ENCODE results near the gene NEU1.
"Not testable (repeated sequence)": the region's sequence is repeated elsewhere in the genome, so short reads cannot be mapped to it uniquely, and the experiment has no call there.

The NEU1 gene

DNA sequence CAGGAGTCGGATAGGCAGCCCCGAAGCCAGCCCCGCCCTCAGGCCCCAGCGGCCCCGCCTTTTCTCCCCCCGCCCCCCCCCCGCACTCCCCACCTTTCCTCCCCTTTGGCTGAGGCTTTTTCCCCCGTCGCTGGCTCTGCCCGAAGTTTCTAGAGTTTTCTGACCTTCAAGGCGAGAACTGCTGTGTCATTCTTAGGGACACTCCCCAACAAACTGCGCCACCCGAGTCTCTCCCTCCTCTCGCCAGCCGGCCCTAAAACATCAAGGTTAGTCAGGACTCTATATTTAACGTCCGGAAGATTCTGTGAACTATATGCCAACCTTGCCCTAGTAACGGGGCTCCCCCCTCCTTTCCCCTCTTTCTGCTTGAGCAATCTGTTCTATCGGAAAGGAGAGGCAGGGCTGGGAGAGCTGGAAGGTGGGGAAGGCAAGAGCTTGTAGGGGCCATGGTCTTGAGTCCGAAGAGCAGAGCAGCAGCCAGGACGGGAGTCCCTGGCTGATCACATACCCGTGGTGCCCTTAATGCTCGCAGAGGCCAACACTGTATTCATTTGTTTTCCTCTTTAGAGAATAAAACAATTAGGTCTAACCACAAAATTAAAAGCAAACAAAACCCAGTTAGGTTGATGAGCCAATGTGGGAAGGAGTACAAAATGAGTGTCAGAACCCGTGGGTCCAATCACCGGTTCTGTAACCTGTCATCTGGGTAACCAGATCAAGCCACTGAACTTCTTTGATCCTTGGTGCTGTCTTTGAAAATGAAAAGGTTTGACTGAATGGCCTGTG, 40.4 kb downstream of the NEU1 start:
- peaks cover 14 to 69% (median 60%) of the 10 kb centered on the region in 5 donors for H3K4me1 ChIP-seq (ENCODE audit: control insufficient read depth in 5 of 5, insufficient read depth in 5 of 5, low read length in 5 of 5)
- H3K9ac ChIP-seq (ENCODE audit: low read length in 5 of 5) = peak overlapping the region; percentile 77 to 97 (median 92)
- peak overlapping the region; percentile 100 for H3K27ac ChIP-seq (ENCODE audit: low read depth, low read length)
- H3K4me3 ChIP-seq (ENCODE audit: low read depth in 1 of 5, low read length in 5 of 5) = peak overlapping the region; percentile 58 to 84 (median 79)
- H3K9me3 ChIP-seq (ENCODE audit: control insufficient read depth in 5 of 5, low read length in 5 of 5) = no peaks in the 10 kb centered on the region
- H3K36me3 ChIP-seq (ENCODE audit: control insufficient read depth in 5 of 5, insufficient read depth in 5 of 5, low read length in 5 of 5) = no peaks in the 10 kb centered on the region
- H3K27me3 ChIP-seq (ENCODE audit: control insufficient read depth in 5 of 5, insufficient read depth in 4 of 5, low read length in 5 of 5) = peaks cover 0 to 4% (median 0%) of the 10 kb centered on the region in 5 donors

DNA sequence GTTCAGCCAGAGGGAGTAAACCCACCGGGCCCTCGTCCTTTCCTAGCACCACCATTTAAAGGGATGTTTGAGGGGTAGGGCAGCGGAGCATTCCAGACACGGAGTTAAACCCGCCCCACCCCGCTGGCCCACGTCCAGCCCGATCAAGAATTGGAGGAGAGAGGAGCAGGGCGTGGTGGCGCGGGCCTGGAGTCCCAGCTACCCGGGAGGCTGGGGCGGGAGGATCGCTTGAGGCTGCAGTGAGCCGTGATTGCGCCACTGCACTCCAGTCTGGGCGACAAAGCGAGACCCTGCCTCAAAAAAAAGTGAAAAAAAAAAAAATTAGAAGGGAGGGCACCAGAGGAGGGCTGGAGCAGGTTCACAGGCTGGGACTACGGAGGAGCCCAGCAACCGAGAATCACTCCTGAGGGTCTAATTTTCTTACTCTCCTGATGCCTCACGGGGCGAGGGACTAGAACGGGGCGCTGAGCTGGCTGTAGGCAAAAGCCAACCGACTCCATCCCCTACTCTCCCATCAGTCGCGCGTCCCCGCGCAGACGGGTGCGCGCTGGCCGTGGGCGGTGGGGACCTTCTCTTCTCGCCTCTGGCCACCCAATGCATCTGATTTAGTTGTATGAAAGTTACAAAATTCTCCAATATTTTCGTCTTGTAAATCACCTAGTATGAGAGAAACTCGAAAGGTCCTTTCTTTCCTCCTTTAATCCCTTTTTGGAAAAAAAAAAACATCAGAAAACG, 41.2 kb downstream of the NEU1 start:
- H3K4me3 ChIP-seq (ENCODE audit: low read depth in 1 of 5, low read length in 5 of 5) = peak overlapping the region; percentile 57 to 79 (median 75)
- no peaks in the 10 kb centered on the region for H3K9me3 ChIP-seq (ENCODE audit: control insufficient read depth in 5 of 5, low read length in 5 of 5)
- no peaks in the 10 kb centered on the region for H3K27me3 ChIP-seq (ENCODE audit: control insufficient read depth in 5 of 5, insufficient read depth in 4 of 5, low read length in 5 of 5)
- H3K9ac ChIP-seq (ENCODE audit: low read length in 5 of 5) = peak overlapping the region; percentile 36 to 95 (median 79)
- no peaks in the 10 kb centered on the region for H3K36me3 ChIP-seq (ENCODE audit: control insufficient read depth in 5 of 5, insufficient read depth in 5 of 5, low read length in 5 of 5)
- peak overlapping the region; percentile 100 for H3K27ac ChIP-seq (ENCODE audit: low read depth, low read length)
- H3K4me1 ChIP-seq (ENCODE audit: control insufficient read depth in 5 of 5, insufficient read depth in 5 of 5, low read length in 5 of 5) = peaks cover 9 to 65% (median 54%) of the 10 kb centered on the region in 5 donors

DNA sequence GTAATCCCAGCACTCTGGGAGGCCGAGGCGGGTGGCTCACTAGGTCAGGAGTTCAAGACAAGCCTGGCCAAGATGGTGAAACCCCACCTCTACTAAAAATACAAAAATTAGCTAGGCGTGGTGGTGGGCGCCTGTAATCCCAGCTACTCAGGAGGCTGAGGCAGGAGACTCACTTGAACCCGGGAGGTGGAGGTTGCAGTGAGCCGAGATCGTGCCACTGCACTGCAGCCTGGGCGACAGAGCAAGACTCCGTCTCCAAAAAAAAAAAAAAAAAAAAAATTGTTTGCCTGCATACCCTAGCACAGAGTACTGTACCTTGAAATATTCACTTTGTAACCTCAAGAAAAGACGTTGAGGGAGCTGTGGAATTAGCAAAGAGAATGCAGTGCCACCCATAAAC, 42.2 kb downstream of the NEU1 start:
- Histone ChIP-seq H3K4me1 (ENCODE audit: control insufficient read depth in 5 of 5, insufficient read depth in 5 of 5, low read length in 5 of 5) (peaks cover 9 to 57% (median 50%) of the 10 kb centered on the region in 5 donors), H3K27ac (ENCODE audit: low read depth, low read length) (peak overlapping the region; percentile 100), H3K9ac (ENCODE audit: low read length in 5 of 5) (peak overlapping the region in 1 of 5 donors; percentile 66)
- not testable (repeated sequence) for H3K4me3 ChIP-seq (ENCODE audit: low read depth in 1 of 5, low read length in 5 of 5); H3K9me3 ChIP-seq (ENCODE audit: control insufficient read depth in 5 of 5, low read length in 5 of 5); H3K27me3 ChIP-seq (ENCODE audit: control insufficient read depth in 5 of 5, insufficient read depth in 4 of 5, low read length in 5 of 5); H3K36me3 ChIP-seq (ENCODE audit: control insufficient read depth in 5 of 5, insufficient read depth in 5 of 5, low read length in 5 of 5)

DNA sequence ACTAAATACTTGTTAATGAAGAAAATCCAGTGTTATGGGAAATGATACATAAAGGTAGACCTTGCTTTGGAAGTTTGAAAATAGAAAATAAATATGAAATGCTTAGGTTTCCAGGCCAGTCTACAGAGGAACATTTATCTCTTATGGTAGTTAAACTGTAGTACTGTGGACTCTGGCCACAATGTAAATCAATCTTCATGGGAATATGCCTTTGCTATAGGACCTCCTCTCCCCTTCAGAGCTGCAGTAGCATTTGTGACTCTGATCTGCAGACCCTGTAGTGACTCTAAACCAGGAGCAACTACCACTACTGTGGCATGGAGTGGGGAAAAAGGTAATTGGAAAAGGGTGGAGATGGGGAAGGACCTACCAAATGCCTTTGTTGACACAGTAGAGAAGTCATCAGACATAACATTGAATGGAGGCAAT, 42.7 kb downstream of the NEU1 start:
- no peaks in the 10 kb centered on the region for H3K36me3 ChIP-seq (ENCODE audit: control insufficient read depth in 5 of 5, insufficient read depth in 5 of 5, low read length in 5 of 5)
- H3K27me3 ChIP-seq (ENCODE audit: control insufficient read depth in 5 of 5, insufficient read depth in 4 of 5, low read length in 5 of 5) = no peaks in the 10 kb centered on the region
- H3K4me3 ChIP-seq (ENCODE audit: low read depth in 1 of 5, low read length in 5 of 5) = peak overlapping the region in 1 of 5 donors; percentile 49
- H3K9ac ChIP-seq (ENCODE audit: low read length in 5 of 5) = peak overlapping the region in 2 of 5 donors; percentile 28 to 57
- H3K4me1 ChIP-seq (ENCODE audit: control insufficient read depth in 5 of 5, insufficient read depth in 5 of 5, low read length in 5 of 5) = peaks cover 8 to 55% (median 50%) of the 10 kb centered on the region in 5 donors
- H3K9me3 ChIP-seq (ENCODE audit: control insufficient read depth in 5 of 5, low read length in 5 of 5) = no peaks in the 10 kb centered on the region
- peak overlapping the region; percentile 100 for H3K27ac ChIP-seq (ENCODE audit: low read depth, low read length)

DNA sequence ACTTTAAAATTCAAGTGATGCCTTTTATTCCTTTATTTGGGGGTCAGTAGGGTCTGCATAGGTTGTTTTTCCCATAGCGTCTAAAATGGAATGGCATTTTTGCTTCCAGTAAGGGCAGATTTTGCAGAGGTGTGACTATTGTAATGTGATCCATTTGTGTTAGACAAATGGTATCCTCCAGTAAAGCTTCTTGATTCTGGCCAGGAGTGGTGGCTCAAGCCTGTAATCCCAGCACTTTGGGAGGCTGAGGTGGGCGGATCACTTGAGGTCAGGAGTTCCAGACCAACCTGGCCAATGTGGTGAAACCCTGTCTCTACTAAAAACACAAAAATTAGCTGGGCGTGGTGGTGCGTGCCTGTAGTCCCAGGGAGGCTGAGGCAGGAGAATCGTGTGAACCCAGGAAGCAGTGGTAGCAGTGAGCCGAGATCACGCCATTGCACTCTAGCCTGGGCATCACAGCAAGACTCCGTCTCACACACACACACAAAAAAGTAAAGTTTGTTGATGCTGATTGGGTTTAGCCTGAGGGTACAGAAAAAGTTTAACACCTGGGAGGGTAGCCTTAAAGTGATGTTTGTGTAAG, 44.6 kb downstream of the NEU1 start:
- Histone ChIP-seq H3K27ac (ENCODE audit: low read depth, low read length) (peak overlapping the region; percentile 67), H3K4me1 (ENCODE audit: control insufficient read depth in 5 of 5, insufficient read depth in 5 of 5, low read length in 5 of 5) (peaks cover 13 to 58% (median 51%) of the 10 kb centered on the region in 5 donors), H3K9ac (ENCODE audit: low read length in 5 of 5) (peak overlapping the region; percentile 6 to 75 (median 58)), H3K4me3 (ENCODE audit: low read depth in 1 of 5, low read length in 5 of 5) (peak overlapping the region; percentile 69 to 76 (median 69))
- not testable (repeated sequence) for H3K36me3 ChIP-seq (ENCODE audit: control insufficient read depth in 5 of 5, insufficient read depth in 5 of 5, low read length in 5 of 5); H3K27me3 ChIP-seq (ENCODE audit: control insufficient read depth in 5 of 5, insufficient read depth in 4 of 5, low read length in 5 of 5); H3K9me3 ChIP-seq (ENCODE audit: control insufficient read depth in 5 of 5, low read length in 5 of 5)

DNA sequence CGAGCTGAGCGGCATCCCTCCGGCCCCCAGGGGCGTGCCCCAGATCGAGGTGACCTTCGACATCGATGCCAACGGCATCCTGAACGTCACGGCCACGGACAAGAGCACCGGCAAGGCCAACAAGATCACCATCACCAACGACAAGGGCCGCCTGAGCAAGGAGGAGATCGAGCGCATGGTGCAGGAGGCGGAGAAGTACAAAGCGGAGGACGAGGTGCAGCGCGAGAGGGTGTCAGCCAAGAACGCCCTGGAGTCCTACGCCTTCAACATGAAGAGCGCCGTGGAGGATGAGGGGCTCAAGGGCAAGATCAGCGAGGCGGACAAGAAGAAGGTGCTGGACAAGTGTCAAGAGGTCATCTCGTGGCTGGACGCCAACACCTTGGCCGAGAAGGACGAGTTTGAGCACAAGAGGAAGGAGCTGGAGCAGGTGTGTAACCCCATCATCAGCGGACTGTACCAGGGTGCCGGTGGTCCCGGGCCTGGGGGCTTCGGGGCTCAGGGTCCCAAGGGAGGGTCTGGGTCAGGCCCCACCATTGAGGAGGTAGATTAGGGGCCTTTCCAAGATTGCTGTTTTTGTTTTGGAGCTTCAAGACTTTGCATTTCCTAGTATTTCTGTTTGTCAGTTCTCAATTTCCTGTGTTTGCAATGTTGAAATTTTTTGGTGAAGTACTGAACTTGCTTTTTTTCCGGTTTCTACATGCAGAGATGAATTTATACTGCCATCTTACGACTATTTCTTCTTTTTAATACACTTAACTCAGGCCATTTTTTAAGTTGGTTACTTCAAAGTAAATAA, 45.3 kb downstream of the NEU1 start:
- H3K4me3 ChIP-seq (ENCODE audit: low read depth in 1 of 5, low read length in 5 of 5) = peak overlapping the region; percentile 69 to 76 (median 69)
- not testable (repeated sequence) for H3K36me3 ChIP-seq (ENCODE audit: control insufficient read depth in 5 of 5, insufficient read depth in 5 of 5, low read length in 5 of 5); H3K9me3 ChIP-seq (ENCODE audit: control insufficient read depth in 5 of 5, low read length in 5 of 5); H3K27me3 ChIP-seq (ENCODE audit: control insufficient read depth in 5 of 5, insufficient read depth in 4 of 5, low read length in 5 of 5)
- peaks cover 13 to 52% (median 46%) of the 10 kb centered on the region in 5 donors for H3K4me1 ChIP-seq (ENCODE audit: control insufficient read depth in 5 of 5, insufficient read depth in 5 of 5, low read length in 5 of 5)
- H3K9ac ChIP-seq (ENCODE audit: low read length in 5 of 5) = peak overlapping the region; percentile 6 to 75 (median 58)
- H3K27ac ChIP-seq (ENCODE audit: low read depth, low read length) = peak overlapping the region; percentile 67

- no peaks in the 10 kb centered on the region for H3K9me3 ChIP-seq (ENCODE audit: control insufficient read depth in 5 of 5, low read length in 5 of 5)
- peak within 1 kb of the TSS; percentile 31 to 98 (median 81) for H3K9ac ChIP-seq (ENCODE audit: low read length in 5 of 5)
- peak within 1 kb of the TSS; percentile 100 for H3K27ac ChIP-seq (ENCODE audit: low read depth, low read length)
These were observed 47.4 kb downstream of the NEU1 start, which contains the start of the genes HSPA1A and HSPA1L for GRCh38 chr6:31815025-31815838. TSS of gene HSPA1A (plus strand) at chr6:31815543. CDS start at chr6:31815757, 214 bp downstream. TSS of gene HSPA1L (minus strand) at chr6:31815283. CDS start at chr6:31811972, 3,311 bp downstream.

DNA sequence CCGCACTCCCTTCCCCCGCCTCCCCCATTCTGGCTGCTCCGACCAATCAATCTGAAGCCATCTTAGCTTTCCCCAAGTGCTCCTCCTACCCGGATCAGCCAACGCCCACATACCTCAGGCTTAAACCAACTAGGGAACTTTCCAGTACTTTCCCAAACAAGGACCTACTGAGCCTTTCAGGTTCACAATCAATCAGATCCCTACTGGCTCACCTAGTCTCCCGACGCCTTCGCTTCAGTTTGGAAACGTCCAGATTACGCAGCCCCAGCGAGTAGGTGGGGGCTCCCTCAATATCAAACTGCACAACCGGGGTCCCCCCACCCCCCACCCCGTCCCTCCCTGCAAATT, 48.0 kb downstream of the NEU1 start:
- Histone ChIP-seq H3K9ac (ENCODE audit: low read length in 5 of 5) (peak overlapping the region in 4 of 5 donors; percentile 77 to 93 (median 80)), H3K9me3 (ENCODE audit: control insufficient read depth in 5 of 5, low read length in 5 of 5) (no peaks in the 10 kb centered on the region), H3K4me1 (ENCODE audit: control insufficient read depth in 5 of 5, insufficient read depth in 5 of 5, low read length in 5 of 5) (peaks cover 13 to 36% (median 30%) of the 10 kb centered on the region in 5 donors), H3K27me3 (ENCODE audit: control insufficient read depth in 5 of 5, insufficient read depth in 4 of 5, low read length in 5 of 5) (no peaks in the 10 kb centered on the region), H3K4me3 (ENCODE audit: low read depth in 1 of 5, low read length in 5 of 5) (peak overlapping the region; percentile 59 to 84 (median 67)), H3K36me3 (ENCODE audit: control insufficient read depth in 5 of 5, insufficient read depth in 5 of 5, low read length in 5 of 5) (no peaks in the 10 kb centered on the region), H3K27ac (ENCODE audit: low read depth, low read length) (peak overlapping the region; percentile 100)

More at GRCh38 chr6:31815025-31815838, 47.4 kb downstream of the NEU1 start, which contains the start of the genes HSPA1A and HSPA1L:
- Histone ChIP-seq H3K36me3 (ENCODE audit: control insufficient read depth in 5 of 5, insufficient read depth in 5 of 5, low read length in 5 of 5) (no peaks in the 10 kb centered on the region), H3K4me3 (ENCODE audit: low read depth in 1 of 5, low read length in 5 of 5) (peak within 1 kb of the TSS; percentile 62 to 84 (median 67)), H3K27me3 (ENCODE audit: control insufficient read depth in 5 of 5, insufficient read depth in 4 of 5, low read length in 5 of 5) (no peaks in the 10 kb centered on the region), H3K4me1 (ENCODE audit: control insufficient read depth in 5 of 5, insufficient read depth in 5 of 5, low read length in 5 of 5) (peaks cover 13 to 41% (median 36%) of the 10 kb centered on the region in 5 donors)
